Bronchial epithelial cell (primary cell): ENCODE data around the gene PATE1. TPM values are rescaled to one million over a fixed set of nuclear protein-coding genes. Genes with fewer than 3 reads are reported as not detected.

ENCODE experiments used
- DNase-seq: peaks from one replicate; pipeline ENCODE4 v3.0.0-alpha.2; 2010; ENCODE audit warnings: low read depth
- FAIRE-seq: peaks from 2 replicates; lab custom pipeline; 2011; peaks lifted over from hg19 to GRCh38; lab: Jason Lieb, UNC
- H3K27me3 ChIP-seq: 2 replicates; pipeline ENCODE4 v1.5.1; 2011; ENCODE audit warnings: low read length; ENCODE audit not compliant: control insufficient read depth, insufficient read depth
- H3K36me3 ChIP-seq: 2 replicates; pipeline ENCODE4 v1.5.1; 2011; ENCODE audit warnings: low read length; ENCODE audit not compliant: control insufficient read depth, insufficient read depth
- H3K4me3 ChIP-seq: 2 replicates; pipeline ENCODE4 v1.5.1; 2011; ENCODE audit warnings: mild to moderate bottlenecking, low read depth, low read length, control low read depth
- total RNA-seq: library from RNA; depleted of rRNA; stranded (reverse); fragments of >200 nt; gene quantifications from 2 replicates; pipeline ENCODE4 v1.2.1, GENCODE V29; 2014
- TF ChIP-seq, protein P1 (sequence below): IDR thresholded peaks from 2 replicates; pipeline ENCODE4 v1.5.1; 2011; ENCODE audit warnings: mild to moderate bottlenecking, moderate library complexity, low read length, control low read depth, inconsistent platforms; ENCODE audit not compliant: insufficient read depth, severe bottlenecking

PATE1 gene
- total RNA-seq, 1 donor from 2014 or later: not detected

GRCh38 chr11:125797641-125798040, 51.6 kb downstream of the PATE1 start:
- no peak for FAIRE-seq
- no peaks in the 10 kb centered on the region for H3K36me3 ChIP-seq
- TF ChIP-seq, protein P1, sequence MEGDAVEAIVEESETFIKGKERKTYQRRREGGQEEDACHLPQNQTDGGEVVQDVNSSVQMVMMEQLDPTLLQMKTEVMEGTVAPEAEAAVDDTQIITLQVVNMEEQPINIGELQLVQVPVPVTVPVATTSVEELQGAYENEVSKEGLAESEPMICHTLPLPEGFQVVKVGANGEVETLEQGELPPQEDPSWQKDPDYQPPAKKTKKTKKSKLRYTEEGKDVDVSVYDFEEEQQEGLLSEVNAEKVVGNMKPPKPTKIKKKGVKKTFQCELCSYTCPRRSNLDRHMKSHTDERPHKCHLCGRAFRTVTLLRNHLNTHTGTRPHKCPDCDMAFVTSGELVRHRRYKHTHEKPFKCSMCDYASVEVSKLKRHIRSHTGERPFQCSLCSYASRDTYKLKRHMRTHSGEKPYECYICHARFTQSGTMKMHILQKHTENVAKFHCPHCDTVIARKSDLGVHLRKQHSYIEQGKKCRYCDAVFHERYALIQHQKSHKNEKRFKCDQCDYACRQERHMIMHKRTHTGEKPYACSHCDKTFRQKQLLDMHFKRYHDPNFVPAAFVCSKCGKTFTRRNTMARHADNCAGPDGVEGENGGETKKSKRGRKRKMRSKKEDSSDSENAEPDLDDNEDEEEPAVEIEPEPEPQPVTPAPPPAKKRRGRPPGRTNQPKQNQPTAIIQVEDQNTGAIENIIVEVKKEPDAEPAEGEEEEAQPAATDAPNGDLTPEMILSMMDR: no peak
- no peaks in the 10 kb centered on the region for H3K27me3 ChIP-seq
- no peak for DNase-seq
- H3K4me3 ChIP-seq: no peak overlapping the region

Other genes with a start within 250 kb of the PATE1 start
- gene EI24, start 176.8 kb upstream of the PATE1 start, total RNA-seq: 148 and 179 TPM in 2 replicates
- 124 and 167 TPM in 2 replicates for gene STT3A, start 153.4 kb upstream of the PATE1 start, total RNA-seq
- 4.6 and 4.7 TPM in 2 replicates for gene CHEK1, start 121.1 kb upstream of the PATE1 start, total RNA-seq
- not detected in 2 replicates for gene ACRV1, start 65.4 kb upstream of the PATE1 start, total RNA-seq
- gene PATE2, start 32.5 kb downstream of the PATE1 start, total RNA-seq: not detected in 2 replicates
- gene PATE3, start 41.8 kb downstream of the PATE1 start, total RNA-seq: not detected in 2 replicates
- gene PATE4, start 87.0 kb downstream of the PATE1 start, total RNA-seq: not detected in 2 replicates
- 2.9 and 3.5 TPM in 2 replicates for gene HYLS1, start 141.4 kb downstream of the PATE1 start, total RNA-seq
- gene PUS3, start 156.9 kb downstream of the PATE1 start, total RNA-seq: 11.6 and 19.5 TPM in 2 replicates
- not detected in 2 replicates for gene DDX25, start 158.2 kb downstream of the PATE1 start, total RNA-seq
- 0.38 TPM in 1 of 2 replicates, not detected in the other for gene VSIG10L2, start 199.8 kb downstream of the PATE1 start, total RNA-seq